ENCODE data around the gene PHC3. TPM values are rescaled to one million over a fixed set of nuclear protein-coding genes. Genes with fewer than 3 reads are reported as not detected.

The PHC3 gene
- total RNA-seq (100 to 1,000 TPM; 108 to 131 TPM), polyA plus RNA-seq (10 to 100 TPM in 1 of 2 donors, 1 to 10 TPM in 1; 6.1 to 11.3 TPM)
- long read RNA-seq, donor 1, partial matches to known transcripts = 3 of 17 reads
- long read RNA-seq, donor 1, other reads (novel, unspliced or antisense) = 14 of 17 reads
- long read RNA-seq, donor 2, partial matches to known transcripts = 1 of 21 reads
- long read RNA-seq, donor 2, other reads (novel, unspliced or antisense) = 18 of 21 reads

DNA sequence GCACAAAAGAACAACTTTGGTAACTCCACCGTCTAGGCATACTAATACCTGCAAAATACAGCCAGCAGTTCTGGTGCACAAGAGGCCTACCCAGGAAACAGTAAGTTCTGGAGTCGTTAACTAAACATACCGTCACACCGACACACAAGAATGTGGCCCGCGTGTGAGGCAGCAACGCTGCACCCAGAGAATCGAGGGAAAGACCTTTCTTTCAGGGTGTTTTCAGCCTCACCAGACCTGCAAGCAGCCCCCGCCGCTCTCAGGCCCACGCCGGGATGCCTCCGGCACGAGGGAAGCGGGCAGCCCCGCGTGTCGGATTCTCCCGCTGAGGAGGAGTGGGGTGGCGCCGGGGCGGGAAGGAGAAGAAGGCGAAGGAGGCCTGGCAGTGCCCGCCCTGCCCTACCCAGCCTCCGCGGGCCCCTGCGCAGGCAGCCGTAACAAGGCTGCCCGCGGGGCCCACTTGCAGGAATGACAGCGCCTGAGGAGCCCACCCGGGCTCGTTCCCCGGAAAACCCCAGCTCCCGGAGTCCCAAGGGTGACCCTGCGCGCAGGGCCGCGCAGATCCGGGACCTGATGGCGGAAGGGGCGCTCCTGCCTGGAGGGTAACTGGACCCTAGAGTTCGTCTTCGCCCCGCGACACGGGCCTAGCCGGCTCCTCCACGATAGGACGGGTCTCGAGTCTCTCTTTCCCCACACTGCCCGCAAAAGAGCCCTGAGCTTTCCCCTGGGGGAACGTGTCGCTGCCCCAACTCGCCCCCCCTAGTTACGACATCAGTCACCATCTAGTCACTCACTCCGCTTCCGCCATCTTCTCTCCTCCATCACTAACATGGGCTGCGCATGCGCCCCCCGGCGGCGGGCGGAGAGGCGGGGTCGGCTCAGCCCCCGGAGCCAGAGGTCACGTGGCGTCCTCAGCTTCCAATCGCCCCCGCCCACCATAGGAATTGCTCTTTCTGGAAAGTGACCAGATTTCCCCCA is at the start of gene PHC3:
PHC3 (minus strand) TSS at position 826 of the 978 bp plus-strand sequence; CDS start at position 808, 18 bp downstream.
- intact Hi-C loops (cut with DNase I) = loop anchor here (5.0 kb wide), 1 partner anchor 41 kb away; the partner anchor contains the start of gene PRKCI (in 2 of the 2)
- DNase-seq (peak; percentile 95 to 97), ATAC-seq (ENCODE audit: low FRiP score) (peak; percentile 96)
- Histone ChIP-seq H3K9me3 (ENCODE audit: control insufficient read depth, low read length) (no peaks in the 10 kb centered on the region), H3K4me1 (ENCODE audit: control insufficient read depth in 1 of 2, insufficient read depth in 2 of 2, low read length in 2 of 2) (no peaks in the 10 kb centered on the region), H3K36me3 (ENCODE audit: control insufficient read depth in 1 of 2, insufficient read depth in 2 of 2, low read length in 1 of 2) (peaks cover 0 to 2% of the 10 kb centered on the region in 2 donors), H3K4me3 (ENCODE audit: low read length in 2 of 2) (peak within 1 kb of the TSS; percentile 73 to 84), H3K27me3 (ENCODE audit: control insufficient read depth in 1 of 2, insufficient read depth in 2 of 2, low read length in 1 of 2) (no peaks in the 10 kb centered on the region), H3K27ac (ENCODE audit: low read depth in 1 of 2, low read length in 2 of 2) (peak within 1 kb of the TSS; percentile 77 to 88)
- whole genome bisulfite sequencing, 2 donors = 1% methylated on average over 69 to 71 of the region's 71 CpGs

DNA sequence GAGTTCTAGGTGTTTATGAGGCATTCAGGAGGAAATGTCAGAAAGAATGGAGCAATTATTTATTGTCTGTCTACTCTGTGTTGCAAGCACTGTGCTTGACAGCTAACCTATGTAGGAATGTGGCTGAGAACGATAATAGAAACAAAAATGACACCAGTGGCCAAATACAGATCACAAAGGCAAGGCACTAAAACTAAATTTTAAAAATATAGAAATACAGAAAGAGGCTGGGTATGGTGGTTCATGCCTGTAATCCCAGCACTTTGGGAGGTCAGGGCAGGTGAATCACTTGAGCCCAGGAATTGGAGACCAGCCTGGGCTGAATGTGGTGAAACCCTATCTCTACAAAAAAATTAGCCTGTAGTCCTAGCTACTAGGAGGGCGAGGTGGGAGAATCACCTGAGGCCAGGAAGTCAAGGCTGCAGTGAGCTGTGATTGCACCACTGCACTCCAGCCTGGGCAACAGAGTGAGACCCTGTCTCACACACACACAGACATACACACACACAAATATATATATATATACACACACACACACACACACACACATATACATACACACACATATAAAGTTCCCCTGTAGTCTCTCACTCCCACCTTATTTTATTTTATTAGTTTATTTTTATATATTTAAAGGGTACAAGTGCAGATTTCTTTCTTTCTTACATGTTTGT is 46.7 kb upstream of the PHC3 start:
- no peak for DNase-seq
- H3K27ac ChIP-seq (ENCODE audit: low read depth in 1 of 2, low read length in 2 of 2) = no peak overlapping the region
- H3K4me3 ChIP-seq (ENCODE audit: low read length in 2 of 2) = no peak overlapping the region
- intact Hi-C loops (cut with DNase I) = no loop called here
- WGBS, 2 donors = 44 to 53% methylated on average over 2 of the region's 2 CpGs
- H3K27me3 ChIP-seq (ENCODE audit: control insufficient read depth in 1 of 2, insufficient read depth in 2 of 2, low read length in 1 of 2) = no peaks in the 10 kb centered on the region
- no peaks in the 10 kb centered on the region for H3K36me3 ChIP-seq (ENCODE audit: control insufficient read depth in 1 of 2, insufficient read depth in 2 of 2, low read length in 1 of 2)
- H3K4me1 ChIP-seq (ENCODE audit: control insufficient read depth in 1 of 2, insufficient read depth in 2 of 2, low read length in 2 of 2) = peaks cover 3 to 7% of the 10 kb centered on the region in 2 donors
- ATAC-seq (ENCODE audit: low FRiP score) = no peak
- H3K9me3 ChIP-seq (ENCODE audit: control insufficient read depth, low read length) = no peaks in the 10 kb centered on the region

DNA sequence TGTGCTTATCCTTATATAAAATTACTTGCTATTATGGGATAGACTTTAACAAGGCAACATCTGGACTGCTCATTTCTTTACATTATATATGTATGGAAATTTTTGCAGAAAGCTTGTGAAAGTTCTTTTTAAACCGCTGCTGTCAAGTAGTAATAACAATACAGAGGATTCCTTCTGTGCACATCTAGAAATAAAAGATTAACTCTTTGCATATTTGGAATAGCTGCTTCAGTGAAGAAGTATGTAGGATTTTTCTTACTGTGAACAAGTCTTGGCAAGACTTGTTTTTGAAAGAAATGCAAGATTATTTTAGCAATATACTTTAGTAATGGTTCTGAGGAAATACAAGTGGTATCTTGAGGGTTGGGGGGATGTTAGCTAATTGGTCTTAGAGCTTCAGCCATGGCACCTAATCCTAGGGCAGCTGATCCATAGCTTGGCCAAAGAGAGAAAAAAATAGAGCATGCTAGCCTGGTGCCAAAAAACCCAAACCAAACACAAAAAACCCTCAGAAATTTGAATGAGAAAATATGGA is 45.0 kb upstream of the PHC3 start:
- intact Hi-C loops (cut with DNase I) = no loop called here
- Histone ChIP-seq H3K27me3 (ENCODE audit: control insufficient read depth in 1 of 2, insufficient read depth in 2 of 2, low read length in 1 of 2) (no peaks in the 10 kb centered on the region), H3K4me3 (ENCODE audit: low read length in 2 of 2) (no peak overlapping the region), H3K36me3 (ENCODE audit: control insufficient read depth in 1 of 2, insufficient read depth in 2 of 2, low read length in 1 of 2) (no peaks in the 10 kb centered on the region), H3K9me3 (ENCODE audit: control insufficient read depth, low read length) (no peaks in the 10 kb centered on the region), H3K4me1 (ENCODE audit: control insufficient read depth in 1 of 2, insufficient read depth in 2 of 2, low read length in 2 of 2) (peaks cover 3 to 7% of the 10 kb centered on the region in 2 donors), H3K27ac (ENCODE audit: low read depth in 1 of 2, low read length in 2 of 2) (no peak overlapping the region)
- WGBS, 2 donors = 29 to 30% methylated on average over 1 of the region's 1 CpG
- no peak for ATAC-seq (ENCODE audit: low FRiP score)
- DNase-seq = no peak

DNA sequence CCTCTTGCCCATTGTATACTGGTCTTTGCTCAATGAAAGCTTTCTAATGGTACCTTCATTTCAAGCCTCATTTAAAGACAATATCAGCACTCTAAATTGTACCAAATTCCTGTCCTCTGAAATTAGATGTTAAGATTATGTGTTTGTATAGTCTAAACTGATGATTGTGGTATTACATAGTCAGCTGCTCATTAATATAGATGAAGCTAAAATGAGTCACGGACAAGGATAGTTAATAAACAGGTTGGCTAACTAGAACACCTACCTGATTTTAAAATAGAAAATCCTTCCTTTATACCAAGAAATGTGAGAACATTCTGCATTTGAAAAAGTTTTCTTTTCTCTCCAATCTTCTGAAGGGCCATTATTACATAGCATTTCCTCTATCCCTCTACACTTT is 43.6 kb upstream of the PHC3 start:
- no peak for ATAC-seq (ENCODE audit: low FRiP score)
- no peak for DNase-seq
- no peaks in the 10 kb centered on the region for H3K27me3 ChIP-seq (ENCODE audit: control insufficient read depth in 1 of 2, insufficient read depth in 2 of 2, low read length in 1 of 2)
- H3K36me3 ChIP-seq (ENCODE audit: control insufficient read depth in 1 of 2, insufficient read depth in 2 of 2, low read length in 1 of 2) = no peaks in the 10 kb centered on the region
- H3K9me3 ChIP-seq (ENCODE audit: control insufficient read depth, low read length) = no peaks in the 10 kb centered on the region
- H3K4me3 ChIP-seq (ENCODE audit: low read length in 2 of 2) = no peak overlapping the region
- no peak overlapping the region for H3K27ac ChIP-seq (ENCODE audit: low read depth in 1 of 2, low read length in 2 of 2)
- 97% methylated on average over 1 of the region's 1 CpG for WGBS, 2 donors
- intact Hi-C loops (cut with DNase I) = no loop called here
- peaks cover 3 to 7% of the 10 kb centered on the region in 2 donors for H3K4me1 ChIP-seq (ENCODE audit: control insufficient read depth in 1 of 2, insufficient read depth in 2 of 2, low read length in 2 of 2)

GRCh38 chr3:170222647-170223541 is 41.4 kb upstream of the PHC3 start:
- ATAC-seq (ENCODE audit: low FRiP score) = peak; percentile 58
- peak; percentile 58 to 82 for DNase-seq
- WGBS, 2 donors = 0 to 1% methylated on average over 35 to 42 of the region's 42 CpGs
- H3K27me3 ChIP-seq (ENCODE audit: control insufficient read depth in 1 of 2, insufficient read depth in 2 of 2, low read length in 1 of 2) = no peaks in the 10 kb centered on the region
- intact Hi-C loops (cut with DNase I) = loop anchor here (5.0 kb wide), 1 partner anchor 41 kb away; the partner anchor contains the start of gene PHC3 (in 2 of the 2)
- H3K4me3 ChIP-seq (ENCODE audit: low read length in 2 of 2) = peak overlapping the region; percentile 57 to 91
- no peaks in the 10 kb centered on the region for H3K36me3 ChIP-seq (ENCODE audit: control insufficient read depth in 1 of 2, insufficient read depth in 2 of 2, low read length in 1 of 2)
- no peaks in the 10 kb centered on the region for H3K9me3 ChIP-seq (ENCODE audit: control insufficient read depth, low read length)
- peak overlapping the region in 1 of 2 donors; percentile 67 for H3K27ac ChIP-seq (ENCODE audit: low read depth in 1 of 2, low read length in 2 of 2)
- H3K4me1 ChIP-seq (ENCODE audit: control insufficient read depth in 1 of 2, insufficient read depth in 2 of 2, low read length in 2 of 2) = peaks cover 2% of the 10 kb centered on the region in 2 donors

- peak within 1 kb of the TSS in 1 of 2 donors; percentile 91 for H3K27ac ChIP-seq (ENCODE audit: low read depth in 1 of 2, low read length in 2 of 2)
- H3K4me3 ChIP-seq (ENCODE audit: low read length in 2 of 2) = peak within 1 kb of the TSS; percentile 57 to 91
- no peaks in the 10 kb centered on the region for H3K36me3 ChIP-seq (ENCODE audit: control insufficient read depth in 1 of 2, insufficient read depth in 2 of 2, low read length in 1 of 2)
- no peaks in the 10 kb centered on the region for H3K4me1 ChIP-seq (ENCODE audit: control insufficient read depth in 1 of 2, insufficient read depth in 2 of 2, low read length in 2 of 2)
- H3K27me3 ChIP-seq (ENCODE audit: control insufficient read depth in 1 of 2, insufficient read depth in 2 of 2, low read length in 1 of 2) = no peaks in the 10 kb centered on the region
- 0 to 1% methylated on average over 60 of the region's 60 CpGs for WGBS, 2 donors
- intact Hi-C loops (cut with DNase I) = loop anchor here (5.0 kb wide), 1 partner anchor 40 kb away; the partner anchor contains the start of gene PHC3 (in 2 of the 2)
- H3K9me3 ChIP-seq (ENCODE audit: control insufficient read depth, low read length) = no peaks in the 10 kb centered on the region
- peak; percentile 100 for ATAC-seq (ENCODE audit: low FRiP score)
- peak; percentile 98 for DNase-seq
Observed at GRCh38 chr3:170221924-170222646, 40.6 kb upstream of the PHC3 start, which contains the start of gene PRKCI. Gene PRKCI (plus strand): TSS chr3:170222424. CDS start chr3:170222670, 246 bp downstream.

- intact Hi-C loops (cut with DNase I) = loop anchor here (5.0 kb wide), 1 partner anchor 39 kb away; the partner anchor contains the start of gene PHC3 (in 2 of the 2)
- ATAC-seq (ENCODE audit: low FRiP score) (no peak), DNase-seq (no peak)
- H3K9me3 ChIP-seq (ENCODE audit: control insufficient read depth, low read length) = no peaks in the 10 kb centered on the region
- no peaks in the 10 kb centered on the region for H3K27me3 ChIP-seq (ENCODE audit: control insufficient read depth in 1 of 2, insufficient read depth in 2 of 2, low read length in 1 of 2)
- no peaks in the 10 kb centered on the region for H3K36me3 ChIP-seq (ENCODE audit: control insufficient read depth in 1 of 2, insufficient read depth in 2 of 2, low read length in 1 of 2)
- H3K27ac ChIP-seq (ENCODE audit: low read depth in 1 of 2, low read length in 2 of 2) = no peak overlapping the region
- no peak overlapping the region for H3K4me3 ChIP-seq (ENCODE audit: low read length in 2 of 2)
- 73 to 75% methylated on average over 4 of the region's 4 CpGs for WGBS, 2 donors
- no peaks in the 10 kb centered on the region for H3K4me1 ChIP-seq (ENCODE audit: control insufficient read depth in 1 of 2, insufficient read depth in 2 of 2, low read length in 2 of 2)
Observed at GRCh38 chr3:170220871-170221270, 39.3 kb upstream of the PHC3 start.
